ENCODE results near the gene GPX3.

The GPX3 gene

GRCh38 chr5:151020304-151021110 is at the start of gene GPX3:
Gene GPX3 (plus strand): TSS chr5:151020591. CDS start chr5:151020655, 64 bp downstream.
- DNase-seq (ENCODE audit: low read depth, low spot score): peak; percentile 56

- no peak for DNase-seq (ENCODE audit: low read depth, low spot score)
Measured at GRCh38 chr5:150978590-150978989, 41.8 kb upstream of the GPX3 start.

GRCh38 chr5:150987746-150988145 is 32.6 kb upstream of the GPX3 start:
- DNase-seq (ENCODE audit: low read depth, low spot score): no peak

- DNase-seq (ENCODE audit: low read depth, low spot score): peak; percentile 38
Measured at GRCh38 chr5:150989695-150990094, 30.7 kb upstream of the GPX3 start.

GRCh38 chr5:150992705-150993104 is 27.7 kb upstream of the GPX3 start:
- no peak for DNase-seq (ENCODE audit: low read depth, low spot score)

GRCh38 chr5:150993422-150993821 is 27.0 kb upstream of the GPX3 start:
- DNase-seq (ENCODE audit: low read depth, low spot score): no peak

GRCh38 chr5:150993826-150994412 is 26.5 kb upstream of the GPX3 start:
- no peak for DNase-seq (ENCODE audit: low read depth, low spot score)

GRCh38 chr5:150999704-151000442 is 20.5 kb upstream of the GPX3 start:
- DNase-seq (ENCODE audit: low read depth, low spot score): no peak

- no peak for DNase-seq (ENCODE audit: low read depth, low spot score)
Measured at GRCh38 chr5:151001436-151001835, 19.0 kb upstream of the GPX3 start.

GRCh38 chr5:151002250-151002649 is 18.1 kb upstream of the GPX3 start:
- DNase-seq (ENCODE audit: low read depth, low spot score): no peak

- no peak for DNase-seq (ENCODE audit: low read depth, low spot score)
Measured at GRCh38 chr5:151002681-151003502, 17.5 kb upstream of the GPX3 start.

- no peak for DNase-seq (ENCODE audit: low read depth, low spot score)
Measured at GRCh38 chr5:151003503-151003860, 16.9 kb upstream of the GPX3 start.

- no peak for DNase-seq (ENCODE audit: low read depth, low spot score)
Measured at GRCh38 chr5:151004499-151004898, 15.9 kb upstream of the GPX3 start.

GRCh38 chr5:151005187-151005949 is 15.0 kb upstream of the GPX3 start:
- DNase-seq (ENCODE audit: low read depth, low spot score): no peak

- no peak for DNase-seq (ENCODE audit: low read depth, low spot score)
Measured at GRCh38 chr5:151005950-151006576, 14.3 kb upstream of the GPX3 start.

GRCh38 chr5:151006704-151007334 is 13.6 kb upstream of the GPX3 start:
- DNase-seq (ENCODE audit: low read depth, low spot score): no peak

GRCh38 chr5:151007430-151008209 is 12.8 kb upstream of the GPX3 start:
- no peak for DNase-seq (ENCODE audit: low read depth, low spot score)

GRCh38 chr5:151008210-151008491 is 12.2 kb upstream of the GPX3 start:
- no peak for DNase-seq (ENCODE audit: low read depth, low spot score)

- DNase-seq (ENCODE audit: low read depth, low spot score): no peak
Measured at GRCh38 chr5:151008906-151009305, 11.5 kb upstream of the GPX3 start.

- DNase-seq (ENCODE audit: low read depth, low spot score): no peak
Measured at GRCh38 chr5:151012862-151013261, 7.5 kb upstream of the GPX3 start.
